ENCODE data around the gene PRR7.

DNA sequence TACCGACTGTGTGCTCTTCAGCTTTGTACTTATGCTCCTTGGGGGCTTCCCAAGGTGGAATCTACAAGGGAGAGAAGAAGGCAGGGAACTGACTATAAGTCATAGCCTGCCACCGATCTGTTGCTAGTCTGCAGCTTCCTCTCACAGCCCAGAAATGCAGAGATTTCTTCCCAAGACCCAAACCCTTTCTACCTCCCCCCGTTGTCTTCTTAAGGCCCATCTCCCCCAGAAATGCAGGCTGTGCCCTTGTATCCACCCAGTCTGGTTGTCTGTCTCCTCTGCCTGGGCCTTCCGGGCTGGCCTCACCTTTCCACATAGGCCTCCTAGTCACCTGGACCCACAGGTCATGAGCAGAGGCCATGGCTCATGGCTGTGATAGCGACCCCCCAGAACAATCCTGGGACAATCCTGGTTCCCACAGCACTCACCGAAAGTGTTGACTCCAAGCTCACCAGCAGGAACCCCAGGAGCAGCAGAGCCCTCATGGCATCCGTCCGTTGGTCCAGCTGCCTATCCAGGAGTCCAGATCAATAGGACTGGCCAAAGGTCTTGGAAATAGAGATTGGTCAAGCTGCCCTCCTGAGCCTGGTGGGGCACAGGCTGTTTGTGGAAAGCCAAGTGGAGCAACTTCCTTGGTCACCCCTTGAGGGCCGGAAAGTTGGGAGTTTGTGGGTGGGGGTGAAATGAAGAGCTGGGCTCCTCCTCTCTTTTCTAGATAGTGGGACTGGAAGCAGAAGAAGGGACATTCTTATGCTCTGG, 37.4 kb upstream of the PRR7 start, which contains the start of gene F12:
- TF ChIP-seq, protein P1, sequence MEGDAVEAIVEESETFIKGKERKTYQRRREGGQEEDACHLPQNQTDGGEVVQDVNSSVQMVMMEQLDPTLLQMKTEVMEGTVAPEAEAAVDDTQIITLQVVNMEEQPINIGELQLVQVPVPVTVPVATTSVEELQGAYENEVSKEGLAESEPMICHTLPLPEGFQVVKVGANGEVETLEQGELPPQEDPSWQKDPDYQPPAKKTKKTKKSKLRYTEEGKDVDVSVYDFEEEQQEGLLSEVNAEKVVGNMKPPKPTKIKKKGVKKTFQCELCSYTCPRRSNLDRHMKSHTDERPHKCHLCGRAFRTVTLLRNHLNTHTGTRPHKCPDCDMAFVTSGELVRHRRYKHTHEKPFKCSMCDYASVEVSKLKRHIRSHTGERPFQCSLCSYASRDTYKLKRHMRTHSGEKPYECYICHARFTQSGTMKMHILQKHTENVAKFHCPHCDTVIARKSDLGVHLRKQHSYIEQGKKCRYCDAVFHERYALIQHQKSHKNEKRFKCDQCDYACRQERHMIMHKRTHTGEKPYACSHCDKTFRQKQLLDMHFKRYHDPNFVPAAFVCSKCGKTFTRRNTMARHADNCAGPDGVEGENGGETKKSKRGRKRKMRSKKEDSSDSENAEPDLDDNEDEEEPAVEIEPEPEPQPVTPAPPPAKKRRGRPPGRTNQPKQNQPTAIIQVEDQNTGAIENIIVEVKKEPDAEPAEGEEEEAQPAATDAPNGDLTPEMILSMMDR (IDR thresholded peaks at IDR 0.05): no peak
- TF ChIP-seq POLR2A (IDR thresholded peaks at IDR 0.05) (no peak), POLR2AphosphoS5 (IDR thresholded peaks at IDR 0.05; ENCODE audit: insufficient read depth in 1 of 2, low read depth in 1 of 2) (no peak)
